AG04450 (cell line): ENCODE measurements around the gene NUCB1. TPM values are rescaled to one million over a fixed set of nuclear protein-coding genes. Genes with fewer than 3 reads are reported as not detected.
"Not testable (repeated sequence)": the region's sequence is repeated elsewhere in the genome, so short reads cannot be mapped to it uniquely, and the experiment has no call there.

Source experiments
- CTCF ChIA-PET: fragments of 300-600, 350-600 bp; formaldehyde crosslinking; extraction: SDS; loops from one replicate; lab custom pipeline; 2022; ENCODE audit warnings: antibody characterized with exemption, inconsistent platforms; lab: Charles Lee
- POLR2A ChIA-PET: fragments of 350-600 bp; formaldehyde crosslinking; extraction: SDS; loops from one replicate; lab custom pipeline; 2021; ENCODE audit warnings: antibody characterized with exemption, inconsistent platforms; lab: Yijun Ruan, JAX
- DNase-seq: peaks from one replicate; pipeline ENCODE4 v3.0.0-alpha.2; 2011; ENCODE audit warnings: low read depth, low spot score
- H3K27ac ChIP-seq: one replicate; pipeline ENCODE4 v1.5.1; 2012; ENCODE audit warnings: low read depth, low read length, control low read depth
- H3K27me3 ChIP-seq: one replicate; pipeline ENCODE4 v1.6.0; 2012; ENCODE audit warnings: low read length; ENCODE audit not compliant: control insufficient read depth, insufficient read depth
- H3K4me3 ChIP-seq: 2 replicates; pipeline ENCODE4 v1.5.1; 2011; ENCODE audit warnings: mild to moderate bottlenecking, low read depth, low read length, control low read depth
- H3K9me3 ChIP-seq: 2 replicates; pipeline ENCODE4 v1.5.1; 2012; ENCODE audit warnings: low read length; ENCODE audit not compliant: control insufficient read depth, insufficient read depth
- CTCF ChIP-seq: IDR thresholded peaks from 2 replicates; pipeline ENCODE4 v1.5.1; 2011; ENCODE audit warnings: low read depth, low read length, control low read depth, inconsistent platforms
- polyA plus RNA-seq: library from polyadenylated mRNA; depleted of rRNA; stranded (reverse); fragments of >200 nt; gene quantifications from 2 replicates; pipeline ENCODE4 v1.2.3, GENCODE V29; 2011

The NUCB1 gene
- polyA plus RNA-seq, 1 experiment, result 123 TPM

GRCh38 chr19:48870048-48870447 lies 30.1 kb upstream of the NUCB1 start:
- ChIA-PET POLR2A (no interaction called here), CTCF (no interaction called here)
- no peak for TF ChIP-seq CTCF
- no peak for DNase-seq
- Histone ChIP-seq H3K27ac (no peak overlapping the region), H3K9me3 (peaks cover 4% of the 10 kb centered on the region; the same call in 1 of the 2 replicates), H3K4me3 (no peak overlapping the region), H3K27me3 (no peaks in the 10 kb centered on the region)

- CTCF ChIA-PET, result interaction anchor here (1.0 kb wide), 1 partner anchor 84 kb away, joined by 4 read pairs; no protein-coding TSS in a partner anchor
- not testable (repeated sequence) for H3K9me3 ChIP-seq, H3K27ac ChIP-seq, H3K4me3 ChIP-seq, DNase-seq, H3K27me3 ChIP-seq
- POLR2A ChIA-PET, result interaction anchor here (0.6 to 4.9 kb wide), 31 partner anchors 9 to 287 kb away, joined by 3 to 83 read pairs (median 4); partner anchors contain the start of genes BCAT2, FTL, GYS1 and NUCB1
Measured at GRCh38 chr19:48871471-48872181, 28.5 kb upstream of the NUCB1 start.

DNA sequence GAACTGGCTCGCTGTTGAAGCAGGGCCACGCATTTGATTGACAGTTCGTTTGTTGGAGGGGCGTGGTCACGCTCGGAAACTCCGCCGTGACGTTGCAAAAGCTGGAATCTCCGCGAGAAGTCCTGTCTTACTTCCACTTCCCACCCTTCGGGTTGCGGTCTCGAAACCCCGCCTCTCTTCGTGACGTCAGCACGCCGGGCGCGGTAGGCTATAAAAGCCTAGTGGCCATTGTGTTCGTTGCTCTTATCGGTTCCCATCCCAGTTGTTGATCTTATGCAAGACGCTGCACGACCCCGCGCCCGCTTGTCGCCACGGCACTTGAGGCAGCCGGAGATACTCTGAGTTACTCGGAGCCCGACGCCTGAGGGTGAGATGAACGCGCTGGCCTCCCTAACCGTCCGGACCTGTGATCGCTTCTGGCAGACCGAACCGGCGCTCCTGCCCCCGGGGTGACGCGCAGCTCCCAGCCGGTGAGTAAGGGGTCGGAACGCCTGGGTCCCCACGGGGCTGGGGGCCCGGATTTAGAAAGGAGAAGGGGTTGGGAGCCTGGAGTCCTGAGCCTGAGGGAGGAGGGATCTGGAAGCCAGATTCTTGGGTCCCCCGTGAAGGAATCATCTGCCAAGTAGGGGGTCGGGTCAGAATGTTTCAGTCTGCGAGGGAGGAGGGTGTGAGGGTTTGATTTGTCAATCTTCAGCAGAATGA lies 27.8 kb upstream of the NUCB1 start, which contains the start of gene PPP1R15A:
PPP1R15A (plus strand) TSS at position 240 of the 702 bp plus-strand sequence. CDS start 813 bp downstream, outside the sequence.
- CTCF ChIA-PET, result interaction anchor here (1.0 to 1.1 kb wide), 2 partner anchors 84 to 85 kb away, joined by 3 to 4 read pairs; no protein-coding TSS in a partner anchor

DNA sequence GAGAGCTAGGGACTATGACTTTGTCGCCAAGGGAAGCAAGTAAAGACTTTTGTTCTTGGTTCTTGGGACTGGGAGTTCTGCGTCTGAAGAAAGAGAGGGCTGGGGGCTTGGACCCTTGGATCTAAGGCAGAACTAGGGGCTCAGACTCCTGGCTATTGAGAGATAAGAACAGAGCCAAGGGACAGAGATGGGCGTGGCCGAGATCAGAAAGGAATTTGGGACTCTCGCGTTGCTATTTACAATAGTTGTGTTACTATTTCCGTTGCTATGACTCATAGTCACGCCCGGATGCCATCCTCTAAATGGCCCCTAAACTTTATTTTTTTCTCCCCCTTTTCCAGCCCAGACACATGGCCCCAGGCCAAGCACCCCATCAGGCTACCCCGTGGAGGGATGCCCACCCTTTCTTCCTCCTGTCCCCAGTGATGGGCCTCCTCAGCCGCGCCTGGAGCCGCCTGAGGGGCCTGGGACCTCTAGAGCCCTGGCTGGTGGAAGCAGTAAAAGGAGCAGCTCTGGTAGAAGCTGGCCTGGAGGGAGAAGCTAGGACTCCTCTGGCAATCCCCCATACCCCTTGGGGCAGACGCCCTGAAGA lies 27.1 kb upstream of the NUCB1 start:
- DNase-seq, result peak; percentile 89
- H3K4me3 ChIP-seq, result peak overlapping the region; percentile 99
- ChIA-PET POLR2A (interaction anchor here (0.5 to 4.9 kb wide), 13 partner anchors 15 to 806 kb away, joined by 3 to 83 read pairs (median 5); partner anchors contain the start of genes FTL, GYS1, NUCB1 and RUVBL2), CTCF (interaction anchor here (1.1 to 2.6 kb wide), 3 partner anchors 85 to 121 kb away, joined by 3 to 9 read pairs (median 8); partner anchors contain the start of genes GYS1 and RUVBL2)
- H3K27ac ChIP-seq, result peak overlapping the region; percentile 100
- peaks cover 4% of the 10 kb centered on the region; the same call in 1 of the 2 replicates for H3K9me3 ChIP-seq
- TF ChIP-seq CTCF, result no peak
- H3K27me3 ChIP-seq, result no peaks in the 10 kb centered on the region

More for the DNA sequence above, 27.8 kb upstream of the NUCB1 start, which contains the start of gene PPP1R15A:
- POLR2A ChIA-PET, result interaction anchor here (0.6 to 4.9 kb wide), 35 partner anchors 8 to 807 kb away, joined by 3 to 83 read pairs (median 4); partner anchors contain the start of genes BCAT2, FTL, GYS1 and NUCB1
- peaks cover 4% of the 10 kb centered on the region; the same call in 1 of the 2 replicates for H3K9me3 ChIP-seq
- no peaks in the 10 kb centered on the region for H3K27me3 ChIP-seq
- peak; percentile 96 for DNase-seq
- H3K4me3 ChIP-seq, result peak within 1 kb of the TSS; percentile 99
- no peak for TF ChIP-seq CTCF
- H3K27ac ChIP-seq, result peak within 1 kb of the TSS; percentile 100
